Activated CD8-positive, alpha-beta memory T cell treated with anti-CD3 and anti-CD28 coated beads, Interleukin-2, amount 50 U/mL, for 24 hours (primary cell): ENCODE data around the gene P2RY13.

ENCODE experiments used
- DNase-seq: peaks from one replicate; pipeline ENCODE4 v3.0.0-alpha.2; 2020; ENCODE audit errors: extremely low read depth

Gene P2RY13

DNA sequence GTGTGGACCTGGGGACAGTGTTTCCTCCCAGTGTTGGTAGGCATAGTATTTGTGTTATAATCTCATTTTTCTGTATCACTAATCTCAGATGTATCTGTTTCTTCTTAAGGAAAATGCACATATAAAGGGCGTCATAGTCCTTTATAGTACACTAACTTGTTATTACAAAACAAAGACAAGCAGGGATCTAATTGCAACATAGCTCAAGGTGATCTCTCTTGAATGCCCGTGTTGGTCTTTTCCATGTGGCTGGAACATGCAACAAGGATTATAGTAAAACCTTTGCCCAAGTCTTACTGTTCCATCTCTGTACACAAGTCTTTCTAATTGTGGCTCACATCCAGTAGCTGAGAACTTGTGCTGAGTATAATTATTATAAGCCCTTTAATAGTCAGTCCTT lies 9.2 kb downstream of the P2RY13 start:
- DNase-seq = no peak

DNA sequence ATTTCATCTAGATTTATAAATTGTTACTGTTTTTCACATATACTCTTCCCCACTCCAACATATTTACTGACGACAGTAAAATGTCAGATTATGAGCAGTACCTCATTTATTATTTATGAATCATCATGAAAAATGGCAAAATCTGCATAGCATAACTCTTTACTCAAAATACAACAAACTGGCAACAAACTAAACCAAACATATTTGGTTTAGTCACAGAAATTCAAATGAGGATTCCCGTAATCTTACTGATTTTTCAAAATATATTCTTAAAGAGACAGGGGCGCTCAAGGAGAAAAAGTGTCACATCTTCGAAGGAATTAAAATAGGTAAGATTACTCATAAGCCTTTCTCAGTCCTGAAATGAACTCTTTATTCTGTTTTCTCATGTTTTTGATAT lies 9.7 kb downstream of the P2RY13 start:
- DNase-seq = no peak

DNA sequence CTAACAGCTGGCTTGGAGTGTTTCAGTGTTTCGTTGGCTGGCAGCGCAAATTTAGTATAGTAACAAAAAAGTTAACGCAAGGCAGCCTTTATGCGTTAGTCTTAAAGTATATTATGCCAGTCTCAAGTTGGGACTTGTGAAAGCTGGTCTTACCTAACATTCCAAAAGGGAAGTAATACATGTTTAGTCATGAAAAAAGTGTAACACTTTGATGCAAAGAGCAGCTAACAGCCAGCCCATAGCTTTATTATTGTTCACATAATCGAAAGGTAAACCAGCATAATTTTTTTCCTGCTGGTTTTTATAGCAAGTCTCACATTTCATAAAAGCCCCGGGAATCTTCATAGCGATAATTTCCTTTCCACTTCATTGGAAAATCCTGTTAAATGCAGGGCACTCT lies 10.4 kb downstream of the P2RY13 start:
- DNase-seq = no peak

DNA sequence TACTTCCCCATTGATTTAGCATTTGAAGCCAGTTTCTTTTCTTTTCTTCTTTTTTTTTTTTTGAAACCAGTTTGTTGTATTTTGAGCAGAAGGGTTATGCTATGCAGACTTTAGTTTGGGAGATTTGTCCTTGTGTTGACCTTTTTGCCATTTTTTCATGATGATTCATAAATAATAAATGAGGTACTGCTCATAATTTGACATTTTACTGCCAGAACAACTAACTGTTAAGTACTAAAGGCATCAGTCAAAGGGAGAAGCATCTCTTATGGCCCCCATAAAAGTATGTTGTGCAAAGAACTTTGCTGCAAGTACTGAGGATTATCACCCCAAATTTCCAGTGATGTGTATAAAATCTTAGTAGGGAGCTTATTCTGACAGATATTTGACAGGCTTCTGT lies 11.0 kb downstream of the P2RY13 start:
- DNase-seq = no peak

DNA sequence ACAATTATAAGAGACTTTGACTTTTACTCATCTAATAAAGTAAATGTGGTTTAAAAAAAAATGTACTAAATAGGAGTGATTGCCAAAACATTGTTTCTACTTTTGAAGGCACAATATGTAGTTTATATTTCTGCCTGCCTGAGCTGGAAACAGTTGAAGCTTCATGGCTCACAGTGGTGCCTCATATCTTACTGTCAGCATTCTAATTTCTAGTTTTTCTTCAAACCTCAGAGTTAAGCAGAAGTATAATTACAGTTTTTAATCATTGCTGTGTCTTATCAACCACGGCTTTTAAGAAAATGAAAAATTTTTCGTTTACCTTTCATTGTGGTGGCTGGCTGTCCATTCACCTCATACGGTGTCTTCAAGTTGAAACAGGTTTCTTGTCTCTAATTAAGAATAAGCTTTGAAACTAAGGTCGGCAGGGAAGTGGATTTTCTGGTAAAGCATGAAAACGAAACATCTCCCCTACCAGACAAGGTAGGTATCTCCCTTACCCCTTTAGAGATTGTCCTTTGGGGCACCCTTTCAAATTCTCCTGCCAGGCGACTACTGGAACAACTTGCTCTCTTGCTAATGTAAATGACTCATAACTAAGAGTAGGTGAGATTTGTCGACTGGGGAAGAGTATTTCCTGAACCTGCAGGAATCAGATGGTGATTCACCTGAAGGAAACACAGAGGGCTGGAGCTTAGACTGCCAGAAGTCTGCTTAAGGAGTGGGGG lies 12.9 kb downstream of the P2RY13 start, which contains the start of gene GPR87:
GPR87 (minus strand) TSS at position 554 of the 725 bp plus-strand sequence. CDS start 16,720 bp downstream, outside the sequence.
- no peak for DNase-seq

DNA sequence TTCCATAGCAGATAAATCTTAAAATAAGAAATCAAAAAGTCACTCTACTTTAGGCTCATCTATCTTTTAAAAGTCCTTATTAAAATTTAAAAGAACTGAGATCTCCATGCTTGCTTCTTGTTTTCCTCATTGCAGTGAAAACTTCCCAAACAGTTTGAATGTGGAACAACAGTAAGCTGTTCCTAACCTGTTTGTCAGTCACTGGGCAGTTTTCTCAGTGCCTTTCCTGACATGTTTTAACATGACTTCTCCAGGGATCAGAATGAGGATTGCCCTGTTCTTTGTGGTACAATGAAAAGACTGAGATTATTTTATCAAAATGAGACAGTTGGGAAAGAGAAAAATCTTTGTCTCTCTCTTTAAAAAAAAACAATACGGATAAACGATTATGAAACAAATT lies 13.5 kb downstream of the P2RY13 start:
- no peak for DNase-seq

DNA sequence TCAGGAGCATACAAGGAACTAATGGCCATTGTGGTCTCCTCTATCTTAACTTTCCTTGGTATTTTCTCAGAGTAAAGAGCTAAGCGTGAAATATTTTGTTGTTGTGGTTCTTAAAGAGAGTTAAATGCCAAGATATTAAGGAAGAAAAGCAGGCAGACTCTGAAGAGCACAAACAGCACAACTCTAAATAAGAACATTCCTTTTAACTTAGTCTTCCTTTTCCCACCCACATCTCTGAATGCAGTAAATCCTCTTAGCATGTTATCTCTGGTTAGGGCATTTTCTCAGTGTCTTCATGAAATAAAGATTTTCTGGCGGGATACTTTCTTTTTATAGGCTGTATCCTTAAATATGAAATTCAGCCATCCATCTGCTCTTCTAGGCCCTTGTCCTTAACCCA lies 14.2 kb downstream of the P2RY13 start:
- no peak for DNase-seq

DNA sequence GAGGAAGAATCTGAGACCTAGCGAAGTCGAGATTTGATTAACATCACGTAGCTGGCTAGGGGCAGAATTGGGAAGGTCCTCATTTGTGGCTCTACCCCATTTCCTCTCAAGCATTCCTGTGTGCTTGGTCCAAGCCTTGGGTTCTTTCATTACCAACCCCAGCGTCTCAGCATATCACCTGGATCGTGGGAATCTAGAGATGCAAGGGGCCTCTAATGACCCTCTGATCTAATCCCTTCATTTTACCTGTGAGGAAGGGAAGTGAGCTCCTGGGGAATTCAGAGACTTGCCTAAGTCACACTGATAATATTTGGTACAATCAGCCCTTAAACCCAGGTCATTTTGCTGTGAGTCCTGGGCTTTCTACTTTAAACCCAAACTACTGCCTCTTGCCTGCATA lies 14.8 kb downstream of the P2RY13 start:
- DNase-seq = no peak

DNA sequence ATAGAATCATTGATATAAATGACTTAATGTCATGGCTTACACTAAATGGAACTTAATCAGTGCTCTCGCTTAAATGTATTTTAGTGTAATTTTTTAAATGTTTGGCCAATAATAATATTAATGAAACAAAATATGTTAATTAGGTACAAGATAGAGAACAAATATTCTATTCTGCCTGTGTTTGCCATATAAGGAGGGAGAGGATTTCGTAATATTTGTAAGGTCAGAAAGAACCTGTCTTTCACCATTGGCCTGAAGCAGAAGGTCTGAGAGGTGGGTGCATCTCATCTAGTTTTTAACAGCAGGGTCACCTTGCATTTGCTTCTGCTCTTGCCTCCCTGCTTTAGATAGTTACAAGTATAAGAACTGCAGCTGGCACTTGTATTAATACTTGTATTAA lies 15.2 kb downstream of the P2RY13 start:
- no peak for DNase-seq

DNA sequence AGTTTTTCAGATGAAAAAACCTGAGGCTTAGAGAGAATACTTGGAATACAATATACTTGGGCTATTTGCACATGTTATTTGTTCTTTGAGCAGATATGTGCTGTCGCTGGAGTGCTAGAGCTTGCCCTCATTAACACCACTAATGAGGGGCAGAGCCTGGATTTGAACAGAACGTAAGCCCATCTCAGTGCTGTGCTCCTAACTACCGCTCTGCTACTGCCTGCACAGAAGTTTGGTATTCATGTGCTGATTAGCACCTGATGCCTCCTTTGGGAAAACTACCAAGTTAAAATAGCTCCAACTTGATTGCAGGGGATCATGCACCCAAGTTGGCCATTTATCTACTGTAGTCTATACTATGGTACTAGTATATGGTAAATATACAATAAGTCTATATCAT lies 16.4 kb downstream of the P2RY13 start:
- no peak for DNase-seq

DNA sequence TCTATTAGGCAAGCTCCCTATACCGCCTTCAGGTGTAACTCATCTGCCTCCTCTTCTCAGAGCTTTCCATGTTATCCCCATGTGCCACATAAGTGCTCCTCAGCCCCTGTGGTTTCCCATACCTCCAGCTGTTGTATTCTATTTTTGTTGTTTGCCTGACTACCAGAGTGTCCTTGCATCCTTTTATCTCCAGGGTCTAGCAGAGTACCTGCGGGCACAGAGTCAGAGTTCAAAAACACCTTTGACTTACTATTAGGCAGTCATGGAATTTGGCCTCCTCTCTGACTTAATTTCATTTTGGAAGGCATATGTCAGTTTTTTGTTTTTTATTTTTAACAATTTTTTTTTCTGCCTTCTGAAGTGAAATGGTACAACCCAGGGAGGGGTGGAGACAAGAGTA lies 19.8 kb downstream of the P2RY13 start:
- no peak for DNase-seq

DNA sequence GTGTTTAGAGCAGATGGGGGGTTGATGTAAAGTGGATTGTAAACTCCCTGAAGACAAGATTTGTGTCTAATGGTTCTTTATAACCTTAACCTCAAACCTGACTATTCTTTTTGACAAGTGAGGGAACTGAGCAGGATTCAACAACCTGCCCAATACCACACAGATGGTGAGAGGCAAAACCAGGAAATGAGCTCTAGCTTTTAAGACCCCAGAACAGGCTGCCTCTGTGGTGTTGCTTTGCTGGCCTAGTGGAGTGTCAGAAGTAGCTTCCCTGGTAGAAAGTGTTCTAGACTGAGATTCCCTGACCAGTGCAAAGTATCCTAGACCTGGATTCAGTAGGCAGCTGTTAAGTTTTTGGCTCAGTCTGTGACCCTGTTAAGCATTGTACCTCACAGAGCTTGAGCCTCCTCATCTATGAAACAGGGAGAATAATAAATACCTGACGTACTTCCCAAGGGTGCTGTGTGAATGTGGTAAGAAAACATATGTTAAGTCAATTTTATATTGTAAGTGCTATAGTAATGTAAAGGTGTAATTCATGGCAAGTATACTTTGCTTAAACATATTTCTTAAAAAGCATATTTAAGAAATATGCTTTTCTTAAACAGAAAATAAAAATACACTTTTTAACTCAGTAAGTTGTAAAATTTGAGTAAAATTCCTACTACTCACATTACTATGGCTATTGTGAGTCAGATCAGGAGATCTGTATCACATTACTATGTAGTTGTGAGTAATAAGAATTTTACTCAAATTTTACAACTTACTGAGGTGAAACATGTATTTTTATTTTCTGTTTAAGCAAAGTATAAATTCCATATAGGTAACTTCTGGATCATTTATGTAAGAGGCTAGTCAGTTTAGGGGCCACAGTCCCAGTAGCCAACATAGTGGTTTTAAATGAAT lies 21.5 kb downstream of the P2RY13 start:
- no peak for DNase-seq

DNA sequence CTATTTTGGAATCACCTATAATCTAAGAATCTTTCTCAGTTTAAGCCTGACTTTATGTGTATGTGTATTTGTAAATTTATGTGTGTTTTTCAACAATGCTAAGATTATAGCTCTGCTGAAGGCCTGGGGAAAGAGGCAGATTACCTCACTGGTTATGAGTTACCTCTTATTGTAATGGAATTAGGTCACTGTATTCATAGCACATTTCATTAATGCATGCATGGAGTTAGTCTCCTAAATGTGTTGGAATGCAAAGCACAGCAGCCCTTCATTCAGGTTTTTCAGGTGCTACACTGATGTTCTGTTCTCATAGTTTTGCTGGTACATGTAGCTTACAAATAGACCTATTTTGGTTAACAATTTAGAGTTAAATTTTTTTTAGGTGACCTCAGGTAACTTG lies 22.2 kb downstream of the P2RY13 start:
- no peak for DNase-seq

DNA sequence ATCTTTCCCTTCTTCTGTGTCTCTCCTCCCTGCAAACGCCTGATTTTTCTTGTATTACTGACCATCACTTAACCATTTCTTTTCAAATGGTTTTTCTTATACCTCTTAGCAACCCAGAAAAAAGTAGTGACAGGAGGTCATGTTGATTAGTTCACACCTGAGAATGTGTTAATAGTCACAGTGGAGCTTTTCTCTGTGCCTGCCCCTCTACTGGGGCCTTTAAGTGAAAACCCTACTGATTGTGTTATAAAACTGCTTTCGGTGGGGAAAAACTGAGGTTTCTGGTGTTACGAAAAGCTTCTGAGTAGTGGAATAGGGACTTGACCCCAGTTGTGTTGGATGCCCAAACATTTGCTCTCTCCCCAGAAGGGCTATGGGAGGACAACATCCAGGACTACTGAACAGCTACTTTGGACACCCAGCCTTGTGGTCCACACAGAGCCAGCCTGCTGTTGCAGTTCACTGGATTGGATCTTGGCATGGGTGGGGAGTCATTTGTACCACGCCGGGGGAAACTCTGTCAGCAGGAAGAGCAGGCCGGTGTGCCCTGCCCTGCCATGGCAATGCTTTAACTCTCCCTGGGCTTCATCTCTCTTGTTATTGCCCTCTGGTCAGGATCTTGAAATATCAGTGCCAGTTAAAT lies 23.1 kb downstream of the P2RY13 start:
- DNase-seq = no peak

DNA sequence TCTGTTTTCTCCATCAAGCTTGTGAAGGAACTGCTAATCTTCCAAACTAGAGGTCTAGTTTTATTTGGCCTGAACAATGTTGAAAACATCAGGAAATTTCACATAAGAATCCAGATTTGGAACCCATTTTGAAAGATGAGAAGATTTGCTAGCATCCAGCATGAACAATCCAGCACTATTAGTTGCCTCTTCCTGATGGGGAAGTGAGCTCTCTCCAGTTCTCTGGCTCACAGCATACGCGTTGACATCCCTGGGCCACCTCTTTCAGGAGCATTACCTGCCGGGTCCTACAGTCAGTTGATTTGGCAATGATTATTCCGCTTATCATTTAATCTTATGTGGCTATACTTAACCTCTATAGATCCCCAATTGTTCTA lies 23.6 kb downstream of the P2RY13 start:
- no peak for DNase-seq

DNA sequence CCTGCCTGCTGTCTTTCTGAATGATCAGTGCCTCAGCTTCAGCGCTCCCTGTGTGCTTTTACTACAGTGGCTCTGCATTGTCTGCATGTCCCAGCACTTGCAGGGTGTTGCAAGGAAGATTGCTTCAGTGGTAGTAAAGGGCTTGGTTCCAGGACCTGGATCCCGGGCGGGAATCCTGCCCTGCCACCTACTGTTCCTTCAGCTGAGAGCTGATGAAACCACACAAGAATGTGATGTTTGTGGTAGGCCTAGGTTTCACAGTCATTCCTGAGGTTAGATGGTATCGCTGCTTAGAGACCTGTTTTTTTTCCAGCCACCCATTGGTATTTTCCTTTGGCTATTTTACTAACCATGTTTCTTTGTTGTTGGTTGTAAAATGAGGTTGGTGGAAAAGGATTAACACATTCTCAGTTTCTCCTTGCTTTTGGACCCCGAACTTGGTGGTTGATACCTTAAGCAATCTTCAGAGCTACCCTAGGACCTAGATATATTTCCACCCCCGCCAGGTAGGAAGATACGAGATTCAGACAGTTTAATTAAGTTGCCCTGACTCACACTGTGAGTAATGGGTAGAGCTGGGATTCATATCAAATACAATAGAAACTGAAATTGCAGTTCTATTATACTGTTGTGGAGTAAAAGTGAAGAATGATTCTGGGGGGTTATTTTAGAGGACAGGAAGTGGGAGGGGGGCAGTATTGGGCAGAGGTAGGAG lies 24.1 kb downstream of the P2RY13 start:
- no peak for DNase-seq

DNA sequence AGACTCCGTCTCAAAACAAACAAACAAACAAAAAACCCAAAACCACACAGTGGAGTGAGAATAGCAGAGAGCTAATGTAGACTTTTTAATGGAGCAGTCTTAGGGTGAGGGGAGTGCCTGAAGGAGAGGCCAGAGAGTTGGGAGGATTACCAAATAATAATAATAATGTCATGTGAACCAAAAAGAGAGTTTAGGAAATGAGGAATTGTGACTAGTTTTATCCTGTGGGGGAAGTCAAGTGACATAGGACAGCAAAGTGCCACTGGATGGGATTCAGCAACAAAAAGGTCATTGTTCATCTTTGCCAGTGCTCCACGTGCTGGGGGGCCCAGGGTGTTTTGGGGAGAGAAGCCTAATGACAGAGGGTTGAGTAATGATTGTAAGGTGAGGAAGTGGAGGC lies 25.6 kb downstream of the P2RY13 start:
- DNase-seq = no peak

DNA sequence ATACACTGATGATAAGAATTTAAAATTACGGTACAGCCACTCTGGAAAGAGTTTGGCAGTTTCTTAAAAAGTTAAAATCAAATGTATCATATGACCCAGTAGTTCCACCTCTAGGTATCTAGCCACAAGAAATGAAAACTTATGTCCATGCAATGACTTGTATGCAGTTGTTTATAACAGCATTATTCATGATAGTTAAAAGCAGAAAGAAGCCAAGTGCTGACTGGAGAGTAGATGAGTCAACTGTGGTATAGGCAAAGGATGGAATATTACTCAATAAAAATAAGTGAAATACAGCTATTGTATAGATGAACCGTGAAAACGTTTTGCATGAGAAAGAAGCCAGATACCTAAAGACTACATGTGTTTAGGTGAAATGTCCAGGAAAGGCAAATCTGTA lies 27.6 kb downstream of the P2RY13 start:
- DNase-seq = no peak

DNA sequence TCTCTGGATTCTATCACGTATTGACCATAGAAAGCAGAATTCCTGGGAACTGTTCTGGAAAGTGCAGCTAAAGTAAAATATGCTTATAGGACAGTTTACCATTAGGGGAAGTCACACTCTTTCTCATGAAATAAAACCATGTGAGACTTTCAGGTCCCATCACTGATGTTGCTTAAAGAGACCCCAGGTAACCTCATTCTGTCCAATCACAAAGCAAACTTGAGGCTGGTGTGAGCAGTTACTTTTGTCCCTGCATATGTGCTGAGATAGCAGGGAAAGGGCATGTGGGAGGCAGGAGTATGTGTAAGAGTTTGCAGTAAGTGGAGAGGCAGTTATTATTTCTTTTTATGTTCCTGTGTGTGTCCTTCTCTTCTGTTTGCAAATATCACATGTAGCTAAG lies 28.8 kb downstream of the P2RY13 start:
- no peak for DNase-seq

DNA sequence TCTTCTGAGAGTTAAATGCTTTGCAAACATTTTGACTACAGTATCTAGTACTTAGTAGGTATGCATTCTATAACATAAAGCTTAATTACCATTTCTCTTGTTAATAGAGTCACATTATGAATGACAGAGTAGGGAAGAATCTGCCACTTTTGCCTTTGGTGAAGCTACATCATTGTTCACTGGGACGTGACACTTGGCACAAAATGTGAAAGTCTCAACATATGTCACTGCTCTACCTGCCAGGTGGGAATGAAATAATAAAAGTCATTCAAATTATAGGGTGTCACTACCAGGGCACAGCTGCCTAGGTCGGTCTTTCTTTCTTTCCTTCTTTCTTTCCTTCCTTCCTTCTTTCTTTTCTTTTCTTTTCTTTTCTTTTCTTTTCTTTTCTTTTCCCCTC lies 30.3 kb downstream of the P2RY13 start:
- no peak for DNase-seq

DNA sequence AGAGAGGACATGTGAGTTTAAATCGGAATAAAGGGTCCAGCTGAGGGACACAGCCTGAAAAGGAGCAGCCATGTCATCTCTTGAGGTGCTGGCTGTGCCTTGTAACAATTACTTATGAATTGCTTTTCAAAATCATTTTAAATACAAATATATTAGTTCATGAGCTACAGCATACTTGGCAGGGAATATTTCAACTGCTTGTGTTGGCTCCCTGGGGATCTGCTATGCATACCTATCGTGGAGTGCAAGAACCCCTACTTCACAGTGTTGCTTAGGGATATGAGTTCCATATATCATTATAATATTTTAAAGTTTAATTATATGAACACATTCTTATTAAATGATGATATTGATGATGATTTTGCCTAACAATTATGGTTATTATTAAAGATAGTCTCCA lies 31.9 kb downstream of the P2RY13 start:
- no peak for DNase-seq

DNA sequence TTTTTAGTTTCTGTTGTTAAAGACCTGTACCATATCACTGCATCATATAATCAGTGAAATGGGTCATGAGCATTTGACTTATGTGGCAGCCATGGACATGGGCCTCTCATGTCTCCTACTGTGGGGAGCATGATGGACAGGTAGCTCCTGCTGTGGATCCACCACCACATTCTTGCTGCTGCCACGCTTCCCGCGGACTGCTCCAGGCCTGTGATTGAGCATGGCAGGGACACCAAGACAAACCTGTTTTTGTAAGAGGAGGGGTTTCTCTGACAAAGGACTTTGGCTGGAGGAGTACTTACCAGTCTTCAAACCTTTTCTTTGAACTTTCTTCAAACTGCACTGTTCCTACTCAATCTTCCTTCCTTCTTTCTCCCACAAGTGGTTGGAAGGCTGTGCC lies 33.1 kb downstream of the P2RY13 start:
- DNase-seq = no peak
